PFSK-1 (cell line): ENCODE results near the gene PPCDC.

ENCODE experiments used
- FOXP2 ChIP-seq: optimal IDR thresholded peaks from 2 replicates; pipeline ENCODE3; 2011; ENCODE audit warnings: borderline replicate concordance, control low read depth, inconsistent platforms; ENCODE audit not compliant: insufficient read depth; ENCODE audit errors: extremely low read length, extremely low read depth
- POLR2AphosphoS5 ChIP-seq: IDR thresholded peaks from 2 replicates; pipeline ENCODE4 v1.6.1; 2012; ENCODE audit warnings: low read depth, mild to moderate bottlenecking, control low read depth, low read length, moderate library complexity
- SIN3A ChIP-seq: IDR thresholded peaks from 2 replicates; pipeline ENCODE4 v1.6.1; 2012; ENCODE audit warnings: mild to moderate bottlenecking, low read length, moderate library complexity, borderline replicate concordance; ENCODE audit not compliant: insufficient read depth
- TAF1 ChIP-seq: IDR thresholded peaks from 2 replicates; pipeline ENCODE4 v1.6.1; 2012; ENCODE audit warnings: low read length, control low read depth, borderline replicate concordance; ENCODE audit not compliant: insufficient read depth
- TF ChIP-seq, protein P1 (sequence below), 2 experiments: IDR thresholded peaks; 2 replicates each; pipeline versions ENCODE4 v1.6.1 to v1.8.0; 2011 to 2012; ENCODE audit warnings: low read depth in 2 of 2, low read length in 2 of 2, control low read depth in 1 of 2, inconsistent platforms in 1 of 2, mild to moderate bottlenecking in 1 of 2, moderate library complexity in 1 of 2; ENCODE audit not compliant: insufficient read depth in 1 of 2

Gene PPCDC

DNA sequence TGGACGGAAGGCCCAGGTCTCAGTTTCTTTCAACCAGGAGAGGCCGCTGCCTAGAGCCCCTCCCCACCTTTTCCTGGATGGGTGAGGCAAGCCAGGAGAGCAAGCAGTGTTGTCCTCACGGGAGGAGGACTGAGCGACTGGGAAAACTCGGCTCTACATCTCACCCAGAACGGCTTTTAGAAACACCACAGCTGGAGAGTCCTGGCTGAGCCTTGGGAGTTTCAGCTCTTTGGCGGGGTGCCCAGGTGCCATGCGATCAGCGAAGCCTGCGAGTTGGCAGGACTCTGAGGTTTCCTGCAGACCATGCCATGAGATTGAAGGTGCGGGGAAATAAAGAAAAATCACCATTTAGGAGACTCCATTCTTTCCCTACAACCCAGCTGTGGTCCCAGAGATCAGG, 26.0 kb downstream of the PPCDC start:
- no peak for TF ChIP-seq POLR2AphosphoS5
- TF ChIP-seq, protein P1, sequence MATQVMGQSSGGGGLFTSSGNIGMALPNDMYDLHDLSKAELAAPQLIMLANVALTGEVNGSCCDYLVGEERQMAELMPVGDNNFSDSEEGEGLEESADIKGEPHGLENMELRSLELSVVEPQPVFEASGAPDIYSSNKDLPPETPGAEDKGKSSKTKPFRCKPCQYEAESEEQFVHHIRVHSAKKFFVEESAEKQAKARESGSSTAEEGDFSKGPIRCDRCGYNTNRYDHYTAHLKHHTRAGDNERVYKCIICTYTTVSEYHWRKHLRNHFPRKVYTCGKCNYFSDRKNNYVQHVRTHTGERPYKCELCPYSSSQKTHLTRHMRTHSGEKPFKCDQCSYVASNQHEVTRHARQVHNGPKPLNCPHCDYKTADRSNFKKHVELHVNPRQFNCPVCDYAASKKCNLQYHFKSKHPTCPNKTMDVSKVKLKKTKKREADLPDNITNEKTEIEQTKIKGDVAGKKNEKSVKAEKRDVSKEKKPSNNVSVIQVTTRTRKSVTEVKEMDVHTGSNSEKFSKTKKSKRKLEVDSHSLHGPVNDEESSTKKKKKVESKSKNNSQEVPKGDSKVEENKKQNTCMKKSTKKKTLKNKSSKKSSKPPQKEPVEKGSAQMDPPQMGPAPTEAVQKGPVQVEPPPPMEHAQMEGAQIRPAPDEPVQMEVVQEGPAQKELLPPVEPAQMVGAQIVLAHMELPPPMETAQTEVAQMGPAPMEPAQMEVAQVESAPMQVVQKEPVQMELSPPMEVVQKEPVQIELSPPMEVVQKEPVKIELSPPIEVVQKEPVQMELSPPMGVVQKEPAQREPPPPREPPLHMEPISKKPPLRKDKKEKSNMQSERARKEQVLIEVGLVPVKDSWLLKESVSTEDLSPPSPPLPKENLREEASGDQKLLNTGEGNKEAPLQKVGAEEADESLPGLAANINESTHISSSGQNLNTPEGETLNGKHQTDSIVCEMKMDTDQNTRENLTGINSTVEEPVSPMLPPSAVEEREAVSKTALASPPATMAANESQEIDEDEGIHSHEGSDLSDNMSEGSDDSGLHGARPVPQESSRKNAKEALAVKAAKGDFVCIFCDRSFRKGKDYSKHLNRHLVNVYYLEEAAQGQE (IDR thresholded peaks at IDR 0.05; ENCODE audit: insufficient read depth in 1 of 2, low read depth in 2 of 2, low read length in 2 of 2), result no peak
- TF ChIP-seq TAF1, result no peak
- TF ChIP-seq SIN3A, result no peak
- no peak for TF ChIP-seq FOXP2

DNA sequence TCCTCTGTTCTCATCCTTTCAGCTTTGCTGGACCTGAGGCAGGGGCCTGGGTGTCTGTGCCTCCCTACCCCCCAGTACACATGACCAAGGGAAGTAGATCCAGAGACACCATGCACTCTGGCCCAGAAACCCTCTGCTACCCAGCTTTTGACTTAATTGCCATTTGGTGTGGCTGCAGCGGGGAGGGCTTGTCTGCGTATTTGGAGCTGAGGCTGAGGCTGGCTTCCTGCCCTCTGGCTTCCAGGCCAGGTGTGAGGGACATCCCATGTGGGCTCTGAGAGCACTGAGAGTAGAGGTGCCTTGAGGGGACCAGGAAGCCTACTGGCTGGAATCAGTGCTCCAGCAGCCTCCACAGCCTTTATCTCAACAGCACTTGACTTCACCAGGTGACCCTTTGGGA, 26.9 kb downstream of the PPCDC start:
- no peak for TF ChIP-seq FOXP2
- TF ChIP-seq, protein P1 (IDR thresholded peaks at IDR 0.05; ENCODE audit: insufficient read depth in 1 of 2, low read depth in 2 of 2, low read length in 2 of 2), result no peak
- TF ChIP-seq POLR2AphosphoS5, result no peak
- no peak for TF ChIP-seq TAF1
- TF ChIP-seq SIN3A, result no peak

- TF ChIP-seq POLR2AphosphoS5, result no peak
- no peak for TF ChIP-seq FOXP2
- no peak for TF ChIP-seq TAF1
- TF ChIP-seq, protein P1 (IDR thresholded peaks at IDR 0.05; ENCODE audit: insufficient read depth in 1 of 2, low read depth in 2 of 2, low read length in 2 of 2), result no peak
- no peak for TF ChIP-seq SIN3A
These were observed 27.8 kb downstream of the PPCDC start for GRCh38 chr15:75051191-75051608.

GRCh38 chr15:75051711-75052110, 28.3 kb downstream of the PPCDC start:
- TF ChIP-seq TAF1 (no peak), SIN3A (no peak), FOXP2 (no peak), POLR2AphosphoS5 (no peak)
- TF ChIP-seq, protein P1 (IDR thresholded peaks at IDR 0.05; ENCODE audit: insufficient read depth in 1 of 2, low read depth in 2 of 2, low read length in 2 of 2), result no peak
